Left lung (tissue), 10 donors: ENCODE measurements around the gene AP3S2. TPM values are rescaled to one million over a fixed set of nuclear protein-coding genes. Genes with fewer than 3 reads are reported as not detected.

ENCODE experiments used
- ATAC-seq: fragments of 200-7000 bp; cut with Tn5 transposase; one replicate; pipeline ENCODE4 v1.9.1; 2020; ENCODE audit warnings: moderate library complexity
- DNase-seq, 4 donors: peaks; one replicate each; pipeline ENCODE4 v3.0.0-alpha.2; 2013 to 2020
- H3K27ac ChIP-seq, 2 donors: fragments of 200-600 bp; sonication (generic) in 1 of 2; one replicate each; pipeline versions ENCODE4 v1.5.0 to v1.8.0; 2020 to 2021
- H3K27me3 ChIP-seq, 2 donors: fragments of 200-600 bp; sonication (generic) in 1 of 2; one replicate each; pipeline versions ENCODE4 v1.5.0 to v1.8.0; 2020 to 2021
- H3K36me3 ChIP-seq, 2 donors: fragments of 200-600 bp; sonication (generic) in 1 of 2; one replicate each; pipeline versions ENCODE4 v1.5.0 to v1.8.0; 2020 to 2021
- H3K4me1 ChIP-seq, 2 donors: fragments of 200-600 bp; one replicate each; pipeline ENCODE4 v1.8.0; 2021
- H3K4me3 ChIP-seq, 2 donors: fragments of 200-600 bp; sonication (generic) in 1 of 2; one replicate each; pipeline versions ENCODE4 v1.5.0 to v1.8.0; 2020 to 2021; ENCODE audit warnings: mild to moderate bottlenecking in 1 of 2
- H3K9me3 ChIP-seq, 2 donors: fragments of 200-600 bp; sonication (generic) in 1 of 2; one replicate each; pipeline versions ENCODE4 v1.5.0 to v1.8.0; 2020 to 2021
- intact Hi-C, 2 donors: fragments of 100-400 bp; cut with DNase I; formaldehyde crosslinking; loops; one replicate each; pipeline versions ENCODE4 v1.11.2 to v1.14.2; 2022
- microRNA-seq, 2 donors: library from miRNA; unstranded; fragments of <30 nt; microRNA quantifications; one replicate each; pipeline ENCODE4, GENCODE V29; 2019
- polyA plus RNA-seq, 6 donors: library from polyadenylated mRNA; unstranded; fragments of 120-200 nt; gene quantifications; one replicate each; pipeline ENCODE4 v1.2.1, GENCODE V29; 2013; ENCODE audit not compliant: insufficient read length in 6 of 6
- total RNA-seq, 2 donors: library from RNA; stranded (reverse); fragmentation: NEBNext Ultra II Directional; extraction: Animal tissue kit (Norgen Biotek cat#: 25700); gene quantifications; one replicate each; pipeline ENCODE4 v1.2.1, GENCODE V29; 2021
- TF ChIP-seq, protein P1 (sequence below), 2 donors: fragments of 200-600 bp; sonication (generic) in 1 of 2; IDR thresholded peaks; one replicate each; pipeline versions ENCODE4 v1.5.0 to v1.8.0; 2021; ENCODE audit warnings: antibody characterized with exemption in 2 of 2
- donor health status: DM: no; HTN: yes; CAD: no.
- donor health status: DM: no; HTN: no; CAD: no.

The AP3S2 gene
- total and polyA plus RNA-seq, 8 donors = 27.1 to 39.5 (median 33.7) TPM

DNA sequence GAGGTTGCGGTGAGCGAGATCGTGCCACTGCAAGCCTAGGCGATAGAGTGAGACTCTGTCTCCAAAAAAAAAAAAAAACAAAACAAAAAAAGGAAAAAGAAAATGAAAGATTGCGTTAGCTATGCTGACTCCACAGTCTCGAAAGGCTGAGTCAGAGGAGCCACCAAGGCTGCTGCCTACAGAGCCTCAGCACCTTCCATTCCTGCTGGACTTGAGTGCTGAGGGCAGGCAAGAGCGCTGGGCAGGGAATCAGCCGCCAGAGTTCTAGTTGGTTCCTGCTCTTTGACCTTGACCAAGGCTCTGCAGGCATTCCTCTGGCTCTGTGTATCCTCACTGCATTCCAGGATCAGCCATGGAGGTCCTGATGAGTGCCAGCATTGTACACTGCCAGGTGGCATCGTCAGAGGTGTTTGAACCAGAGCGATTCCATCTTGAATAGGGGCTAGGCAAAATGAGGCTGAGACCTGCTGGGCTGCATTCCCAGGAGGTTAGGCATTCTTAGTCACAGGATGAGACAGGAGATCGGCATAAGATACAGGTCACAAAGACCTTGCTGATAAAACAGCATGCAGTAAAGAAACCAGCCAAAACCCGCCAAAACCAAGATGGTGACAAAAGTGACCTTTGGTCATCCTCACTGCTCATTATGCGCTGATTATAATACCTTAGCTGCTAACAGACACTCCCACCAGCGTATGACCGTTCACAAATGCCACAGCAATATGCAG lies 111.7 kb downstream of the AP3S2 start:
- intact Hi-C loops = no loop called here
- TF ChIP-seq, protein P1, sequence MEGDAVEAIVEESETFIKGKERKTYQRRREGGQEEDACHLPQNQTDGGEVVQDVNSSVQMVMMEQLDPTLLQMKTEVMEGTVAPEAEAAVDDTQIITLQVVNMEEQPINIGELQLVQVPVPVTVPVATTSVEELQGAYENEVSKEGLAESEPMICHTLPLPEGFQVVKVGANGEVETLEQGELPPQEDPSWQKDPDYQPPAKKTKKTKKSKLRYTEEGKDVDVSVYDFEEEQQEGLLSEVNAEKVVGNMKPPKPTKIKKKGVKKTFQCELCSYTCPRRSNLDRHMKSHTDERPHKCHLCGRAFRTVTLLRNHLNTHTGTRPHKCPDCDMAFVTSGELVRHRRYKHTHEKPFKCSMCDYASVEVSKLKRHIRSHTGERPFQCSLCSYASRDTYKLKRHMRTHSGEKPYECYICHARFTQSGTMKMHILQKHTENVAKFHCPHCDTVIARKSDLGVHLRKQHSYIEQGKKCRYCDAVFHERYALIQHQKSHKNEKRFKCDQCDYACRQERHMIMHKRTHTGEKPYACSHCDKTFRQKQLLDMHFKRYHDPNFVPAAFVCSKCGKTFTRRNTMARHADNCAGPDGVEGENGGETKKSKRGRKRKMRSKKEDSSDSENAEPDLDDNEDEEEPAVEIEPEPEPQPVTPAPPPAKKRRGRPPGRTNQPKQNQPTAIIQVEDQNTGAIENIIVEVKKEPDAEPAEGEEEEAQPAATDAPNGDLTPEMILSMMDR (IDR thresholded peaks at IDR 0.05) = no peak
- peak overlapping the region in 1 of 2 donors; percentile 23 for H3K27ac ChIP-seq
- peaks cover 0 to 28% of the 10 kb centered on the region in 2 donors for H3K4me1 ChIP-seq
- ATAC-seq = peak; percentile 56
- H3K4me3 ChIP-seq = no peak overlapping the region
- peaks cover 0 to 5% of the 10 kb centered on the region in 2 donors for H3K27me3 ChIP-seq
- peaks cover 0 to 25% of the 10 kb centered on the region in 2 donors for H3K36me3 ChIP-seq
- H3K9me3 ChIP-seq = no peaks in the 10 kb centered on the region
- no peak for DNase-seq

DNA sequence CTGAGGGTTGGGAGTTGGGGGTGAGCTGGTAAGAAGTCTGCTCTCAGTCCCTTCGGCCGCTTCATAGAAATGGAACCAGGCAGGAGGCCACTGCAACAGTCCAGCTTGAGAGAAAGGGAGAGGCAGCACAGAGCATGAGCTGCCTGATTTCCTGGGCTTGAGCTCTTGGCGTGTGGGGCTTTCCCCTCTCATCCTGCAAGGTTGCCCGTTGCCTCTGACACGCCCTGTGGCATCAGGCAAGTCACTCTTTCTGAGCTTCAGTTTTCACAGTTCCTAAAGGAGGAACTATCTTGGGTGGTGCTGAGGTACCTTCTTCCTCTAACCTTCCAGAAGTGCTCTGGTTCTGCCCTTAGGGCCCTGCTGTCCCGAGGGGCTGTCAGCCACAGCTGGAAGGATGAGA lies 112.7 kb downstream of the AP3S2 start:
- Histone ChIP-seq H3K27ac (peak overlapping the region in 1 of 2 donors; percentile 30), H3K36me3 (peaks cover 0 to 19% of the 10 kb centered on the region in 2 donors), H3K4me3 (no peak overlapping the region), H3K4me1 (peaks cover 3 to 38% of the 10 kb centered on the region in 2 donors), H3K9me3 (no peaks in the 10 kb centered on the region), H3K27me3 (peaks cover 0 to 15% of the 10 kb centered on the region in 2 donors)
- TF ChIP-seq, protein P1 (IDR thresholded peaks at IDR 0.05) = no peak
- peak in 1 of 4 donors; percentile 58 for DNase-seq
- intact Hi-C loops = no loop called here
- no peak for ATAC-seq

DNA sequence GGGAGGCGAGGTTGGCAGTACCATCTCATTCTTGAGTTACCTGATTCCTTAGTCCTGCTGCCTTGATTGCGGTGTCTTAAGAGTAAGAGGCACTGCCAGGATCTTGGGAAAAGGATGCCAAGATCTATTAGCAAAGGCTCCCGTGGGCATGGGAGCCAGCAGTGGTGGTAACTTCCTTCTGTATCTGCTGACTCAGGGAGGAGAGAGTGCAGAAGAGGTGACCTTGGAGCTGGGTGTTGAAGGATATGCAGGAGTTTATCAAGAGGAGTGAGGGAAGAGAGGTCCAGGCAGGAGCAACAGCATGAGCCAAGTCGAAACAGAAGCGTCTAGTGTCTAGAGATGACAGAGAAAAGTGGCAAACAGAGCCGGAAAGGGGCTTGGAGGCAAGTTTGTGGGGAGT lies 113.2 kb downstream of the AP3S2 start:
- TF ChIP-seq, protein P1 (IDR thresholded peaks at IDR 0.05) = no peak
- no peak overlapping the region for H3K4me3 ChIP-seq
- DNase-seq (no peak), ATAC-seq (no peak)
- intact Hi-C loops = no loop called here
- no peaks in the 10 kb centered on the region for H3K9me3 ChIP-seq
- peaks cover 0 to 19% of the 10 kb centered on the region in 2 donors for H3K27me3 ChIP-seq
- H3K4me1 ChIP-seq = peaks cover 7 to 42% of the 10 kb centered on the region in 2 donors
- H3K36me3 ChIP-seq = peaks cover 0 to 15% of the 10 kb centered on the region in 2 donors
- no peak overlapping the region for H3K27ac ChIP-seq

Small RNA genes lying within 50 kb of the gene (microRNA-seq; reads per million reads assigned to microRNA genes)
- gene MIR5009 (0 reads per million in 2 donors), gene MIR5094 (0 reads per million in 2 donors)

Other genes starting within 250 kb of the AP3S2 start
- 1 to 10 TPM; 2.4 to 4.6 TPM for gene KIF7, start 238.5 kb downstream of the AP3S2 start, total RNA-seq
- 10 to 100 TPM; 11.1 to 16.7 (median 14.0) TPM for gene KIF7, start 238.5 kb downstream of the AP3S2 start, polyA plus RNA-seq
- gene PLIN1, start 214.6 kb downstream of the AP3S2 start, total RNA-seq = under 1 TPM; 0.37 to 0.55 TPM
- gene PLIN1, start 214.6 kb downstream of the AP3S2 start, polyA plus RNA-seq = 1 to 10 TPM in 3 of 6 donors, under 1 TPM in 3; 0.74 to 1.7 (median 0.98) TPM
- gene PEX11A, start 203.2 kb downstream of the AP3S2 start, total RNA-seq = 1 to 10 TPM; 5.6 to 8.6 TPM
- gene PEX11A, start 203.2 kb downstream of the AP3S2 start, polyA plus RNA-seq = 10 to 100 TPM; 14.9 to 18.3 (median 16.9) TPM
- gene WDR93, start 203.2 kb downstream of the AP3S2 start, total RNA-seq = under 1 TPM; 0.20 to 0.52 TPM
- 1 to 10 TPM; 1.2 to 2.1 (median 1.6) TPM for gene WDR93, start 203.2 kb downstream of the AP3S2 start, polyA plus RNA-seq
- 1 to 10 TPM; 3.0 to 4.2 TPM for gene MESP1, start 142.7 kb downstream of the AP3S2 start, total RNA-seq
- under 1 TPM; 0.18 to 0.45 (median 0.34) TPM for gene MESP1, start 142.7 kb downstream of the AP3S2 start, polyA plus RNA-seq
- under 1 TPM in 1 of 2 donors, not detected in 1; 0.35 TPM for gene MESP2, start 117.7 kb downstream of the AP3S2 start, total RNA-seq
- under 1 TPM in 2 of 6 donors, not detected in 4; 0.14 to 0.34 TPM for gene MESP2, start 117.7 kb downstream of the AP3S2 start, polyA plus RNA-seq
- 100 to 1,000 TPM in 1 of 2 donors, 10 to 100 TPM in 1; 27.2 to 139 TPM for gene ANPEP, start 79.1 kb downstream of the AP3S2 start, total RNA-seq
- 1 to 10 TPM; 3.0 to 6.6 (median 4.3) TPM for gene ANPEP, start 79.1 kb downstream of the AP3S2 start, polyA plus RNA-seq
- gene ARPIN, start 19.0 kb upstream of the AP3S2 start, total RNA-seq = 10 to 100 TPM; 31.1 to 31.7 TPM
- 10 to 100 TPM; 32.3 to 37.4 (median 36.4) TPM for gene ARPIN, start 19.0 kb upstream of the AP3S2 start, polyA plus RNA-seq
- gene ZNF710, start 107.3 kb upstream of the AP3S2 start, total RNA-seq = 10 to 100 TPM; 46.2 to 53.7 TPM
- 10 to 100 TPM; 27.9 to 43.9 (median 33.6) TPM for gene ZNF710, start 107.3 kb upstream of the AP3S2 start, polyA plus RNA-seq
- gene IDH2, start 208.5 kb upstream of the AP3S2 start, total RNA-seq = 10 to 100 TPM; 92.7 to 95.3 TPM
- 100 to 1,000 TPM; 114 to 137 (median 125) TPM for gene IDH2, start 208.5 kb upstream of the AP3S2 start, polyA plus RNA-seq